Bone marrow (tissue), 2 donors: ENCODE results near the gene GARIN3.

Experiments used
- DNase-seq, 2 donors: peaks; one replicate each; lab custom pipeline; 2025; lab: John Stamatoyannopoulos, UW

The GARIN3 gene

GRCh38 chr5:157143127-157143971 lies 22.7 kb downstream of the GARIN3 start:
- peak; percentile 23 to 27 for DNase-seq

GRCh38 chr5:157142317-157143126 lies 23.5 kb downstream of the GARIN3 start, which contains the start of gene MED7:
Gene MED7 (minus strand): TSS chr5:157142865. CDS start chr5:157139431, 3,434 bp downstream.
- peak; percentile 57 to 99 for DNase-seq

GRCh38 chr5:157137691-157138090 lies 28.4 kb downstream of the GARIN3 start:
- no peak for DNase-seq

- no peak for DNase-seq
Measured at GRCh38 chr5:157132281-157132612, 33.8 kb downstream of the GARIN3 start.

- DNase-seq = peak in 1 of 2 donors; percentile 46
Measured at GRCh38 chr5:157130925-157131324, 35.1 kb downstream of the GARIN3 start.

GRCh38 chr5:157121709-157122108 lies 44.4 kb downstream of the GARIN3 start:
- DNase-seq = no peak

GRCh38 chr5:157120102-157120501 lies 46.0 kb downstream of the GARIN3 start:
- DNase-seq = no peak

GRCh38 chr5:157116483-157116954 lies 49.5 kb downstream of the GARIN3 start:
- no peak for DNase-seq

GRCh38 chr5:157115502-157115901 lies 50.6 kb downstream of the GARIN3 start:
- DNase-seq = no peak

GRCh38 chr5:157115012-157115411 lies 51.1 kb downstream of the GARIN3 start:
- DNase-seq = no peak

- DNase-seq = no peak
Measured at GRCh38 chr5:157113002-157113401, 53.1 kb downstream of the GARIN3 start.
